GM23248 (cell line): Measurements from ENCODE around the gene IGFBP4.

Source experiments
- EZH2 ChIP-seq: fragments of 200-600 bp; sonication (generic); IDR thresholded peaks from 2 replicates; pipeline ENCODE4 v1.6.1; 2018; ENCODE audit warnings: antibody characterized with exemption, mild to moderate bottlenecking; ENCODE audit not compliant: insufficient read depth, poor library complexity, severe bottlenecking
- EZH2phosphoT487 ChIP-seq: fragments of 200-600 bp; sonication (generic); IDR thresholded peaks from 2 replicates; pipeline ENCODE4 v1.6.1; 2018; ENCODE audit warnings: antibody characterized with exemption, moderate library complexity, mild to moderate bottlenecking, low read depth; ENCODE audit not compliant: insufficient read depth

GRCh38 chr17:40399185-40399584, 44.1 kb upstream of the IGFBP4 start:
- TF ChIP-seq EZH2 = no peak
- no peak for TF ChIP-seq EZH2phosphoT487
